ENCODE results near the gene RRBP1.

The RRBP1 gene

GRCh38 chr20:17594443-17594842, 87.6 kb downstream of the RRBP1 start:
- peaks cover 20% of the 10 kb centered on the region for H3K79me1 ChIP-seq (ENCODE audit: low read length)
- H4K8ac ChIP-seq (ENCODE audit: low read depth, low read length) = no peak overlapping the region
- H3K36me3 ChIP-seq (ENCODE audit: control insufficient read depth, insufficient read depth, low read length) = no peaks in the 10 kb centered on the region
- no peak overlapping the region for H2BK120ac ChIP-seq (ENCODE audit: low read depth, low read length)
- no peaks in the 10 kb centered on the region for H3K27me3 ChIP-seq (ENCODE audit: insufficient read depth, low read length, poor library complexity)
- H2BK15ac ChIP-seq (replicated peaks; ENCODE audit: low read depth) = no peak overlapping the region
- peak overlapping the region; percentile 11 for H3K56ac ChIP-seq (ENCODE audit: low read length)
- H3K4ac ChIP-seq (ENCODE audit: low read depth, low read length) = no peak overlapping the region
- peak overlapping the region; percentile 84 for H3K23ac ChIP-seq (ENCODE audit: low read length)
- peak; percentile 75 for DNase-seq
- no peak overlapping the region for H4K5ac ChIP-seq (ENCODE audit: low read length)
- H3K9ac ChIP-seq (ENCODE audit: low read length) = no peak overlapping the region
- H3K4me3 ChIP-seq (ENCODE audit: low read length) = no peak overlapping the region
- no peak overlapping the region for H3K27ac ChIP-seq (ENCODE audit: low read depth, low read length)
- peaks cover 3% of the 10 kb centered on the region for H3K4me1 ChIP-seq (ENCODE audit: control insufficient read depth, low read depth, low read length)
- no peak overlapping the region for H3K4me2 ChIP-seq (ENCODE audit: low read length)
- no peak overlapping the region for H3K18ac ChIP-seq (ENCODE audit: low read length)
- no peak overlapping the region for H2AK5ac ChIP-seq (ENCODE audit: low read length)
- peaks cover 30% of the 10 kb centered on the region for H3K79me2 ChIP-seq (ENCODE audit: control insufficient read depth, insufficient read depth, low read length)
- no peak overlapping the region for H2BK5ac ChIP-seq (ENCODE audit: low read length)

DNA sequence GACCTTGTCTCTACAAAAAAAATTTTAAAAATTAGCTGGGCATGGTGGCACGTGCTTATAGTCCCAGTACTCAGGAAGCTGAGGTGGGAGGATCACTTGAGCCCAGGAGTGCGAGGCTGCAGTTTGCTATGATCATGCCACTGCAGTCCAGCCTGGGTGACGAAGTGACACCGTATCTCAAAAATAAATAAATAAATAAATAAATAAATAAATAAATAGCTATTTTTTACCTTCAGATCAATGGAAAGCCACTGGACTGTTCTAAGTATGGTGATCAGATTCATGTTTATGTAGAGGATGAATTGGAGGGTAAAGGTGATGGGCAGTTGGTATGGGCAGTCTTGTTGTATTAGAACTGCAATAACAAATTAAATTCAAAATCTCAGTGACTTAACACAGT, 88.1 kb downstream of the RRBP1 start:
- Histone ChIP-seq H3K23ac (ENCODE audit: low read length) (no peak overlapping the region), H3K27ac (ENCODE audit: low read depth, low read length) (no peak overlapping the region), H3K36me3 (ENCODE audit: control insufficient read depth, insufficient read depth, low read length) (no peaks in the 10 kb centered on the region), H2AK5ac (ENCODE audit: low read length) (no peak overlapping the region), H3K9ac (ENCODE audit: low read length) (no peak overlapping the region), H3K4me3 (ENCODE audit: low read length) (no peak overlapping the region), H3K4me1 (ENCODE audit: control insufficient read depth, low read depth, low read length) (peaks cover 3% of the 10 kb centered on the region), H2BK15ac (replicated peaks; ENCODE audit: low read depth) (no peak overlapping the region), H2BK5ac (ENCODE audit: low read length) (no peak overlapping the region), H2BK120ac (ENCODE audit: low read depth, low read length) (no peak overlapping the region), H4K5ac (ENCODE audit: low read length) (no peak overlapping the region), H3K4me2 (ENCODE audit: low read length) (no peak overlapping the region), H4K8ac (ENCODE audit: low read depth, low read length) (no peak overlapping the region), H3K4ac (ENCODE audit: low read depth, low read length) (no peak overlapping the region), H3K27me3 (ENCODE audit: insufficient read depth, low read length, poor library complexity) (no peaks in the 10 kb centered on the region), H3K79me1 (ENCODE audit: low read length) (peaks cover 15% of the 10 kb centered on the region), H3K18ac (ENCODE audit: low read length) (no peak overlapping the region), H3K79me2 (ENCODE audit: control insufficient read depth, insufficient read depth, low read length) (peaks cover 25% of the 10 kb centered on the region), H3K56ac (ENCODE audit: low read length) (no peak overlapping the region)
- no peak for DNase-seq
- no CpG with 5 or more reads among the region's 4 CpGs for WGBS (ENCODE audit: extremely low coverage, insufficient coverage, low lambda C conversion rate)

DNA sequence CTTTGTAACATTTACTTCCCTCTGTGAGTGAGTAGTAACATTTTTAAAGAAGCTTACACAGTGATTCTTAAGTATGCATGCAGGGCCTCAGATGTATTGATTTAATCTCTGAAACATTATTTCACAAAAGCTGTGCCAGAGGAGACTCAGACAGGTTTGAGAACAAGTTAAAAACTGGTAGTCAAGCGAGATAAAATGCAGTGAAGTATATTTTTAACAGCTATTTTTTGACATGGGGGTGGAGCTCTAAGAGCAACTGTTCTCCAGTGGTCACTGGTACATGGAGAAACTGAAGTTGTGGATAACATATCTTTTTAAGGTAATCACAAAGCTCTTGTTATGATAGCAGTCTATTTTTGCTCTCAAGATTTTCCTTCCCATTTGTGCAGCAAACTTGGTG, 91.8 kb downstream of the RRBP1 start:
- Histone ChIP-seq H2AK5ac (ENCODE audit: low read length) (no peak overlapping the region), H3K4me2 (ENCODE audit: low read length) (no peak overlapping the region), H3K18ac (ENCODE audit: low read length) (no peak overlapping the region), H4K8ac (ENCODE audit: low read depth, low read length) (no peak overlapping the region), H3K36me3 (ENCODE audit: control insufficient read depth, insufficient read depth, low read length) (no peaks in the 10 kb centered on the region), H3K79me1 (ENCODE audit: low read length) (peaks cover 20% of the 10 kb centered on the region), H3K79me2 (ENCODE audit: control insufficient read depth, insufficient read depth, low read length) (peaks cover 30% of the 10 kb centered on the region), H3K4me1 (ENCODE audit: control insufficient read depth, low read depth, low read length) (peaks cover 3% of the 10 kb centered on the region), H2BK5ac (ENCODE audit: low read length) (no peak overlapping the region), H2BK15ac (replicated peaks; ENCODE audit: low read depth) (no peak overlapping the region), H3K27ac (ENCODE audit: low read depth, low read length) (no peak overlapping the region), H2BK120ac (ENCODE audit: low read depth, low read length) (no peak overlapping the region), H4K5ac (ENCODE audit: low read length) (no peak overlapping the region), H3K27me3 (ENCODE audit: insufficient read depth, low read length, poor library complexity) (no peaks in the 10 kb centered on the region), H3K23ac (ENCODE audit: low read length) (no peak overlapping the region), H3K4ac (ENCODE audit: low read depth, low read length) (no peak overlapping the region), H3K4me3 (ENCODE audit: low read length) (no peak overlapping the region), H3K56ac (ENCODE audit: low read length) (no peak overlapping the region), H3K9ac (ENCODE audit: low read length) (no peak overlapping the region)
- WGBS (ENCODE audit: extremely low coverage, insufficient coverage, low lambda C conversion rate) = no CpG with 5 or more reads among the region's 1 CpG
- DNase-seq = no peak

GRCh38 chr20:17589161-17589834, 92.7 kb downstream of the RRBP1 start:
- Histone ChIP-seq H3K9ac (ENCODE audit: low read length) (no peak overlapping the region), H3K79me2 (ENCODE audit: control insufficient read depth, insufficient read depth, low read length) (peaks cover 22% of the 10 kb centered on the region), H2BK120ac (ENCODE audit: low read depth, low read length) (no peak overlapping the region), H3K36me3 (ENCODE audit: control insufficient read depth, insufficient read depth, low read length) (no peaks in the 10 kb centered on the region), H3K4me2 (ENCODE audit: low read length) (no peak overlapping the region), H3K18ac (ENCODE audit: low read length) (no peak overlapping the region), H2BK5ac (ENCODE audit: low read length) (no peak overlapping the region), H3K4me3 (ENCODE audit: low read length) (no peak overlapping the region), H3K27ac (ENCODE audit: low read depth, low read length) (no peak overlapping the region), H3K23ac (ENCODE audit: low read length) (no peak overlapping the region), H3K79me1 (ENCODE audit: low read length) (peaks cover 13% of the 10 kb centered on the region), H3K4ac (ENCODE audit: low read depth, low read length) (no peak overlapping the region), H3K56ac (ENCODE audit: low read length) (no peak overlapping the region), H3K27me3 (ENCODE audit: insufficient read depth, low read length, poor library complexity) (no peaks in the 10 kb centered on the region), H2AK5ac (ENCODE audit: low read length) (no peak overlapping the region), H3K4me1 (ENCODE audit: control insufficient read depth, low read depth, low read length) (no peaks in the 10 kb centered on the region), H4K8ac (ENCODE audit: low read depth, low read length) (no peak overlapping the region), H4K5ac (ENCODE audit: low read length) (no peak overlapping the region), H2BK15ac (replicated peaks; ENCODE audit: low read depth) (no peak overlapping the region)
- no CpG with 5 or more reads among the region's 8 CpGs for WGBS (ENCODE audit: extremely low coverage, insufficient coverage, low lambda C conversion rate)
- no peak for DNase-seq

DNA sequence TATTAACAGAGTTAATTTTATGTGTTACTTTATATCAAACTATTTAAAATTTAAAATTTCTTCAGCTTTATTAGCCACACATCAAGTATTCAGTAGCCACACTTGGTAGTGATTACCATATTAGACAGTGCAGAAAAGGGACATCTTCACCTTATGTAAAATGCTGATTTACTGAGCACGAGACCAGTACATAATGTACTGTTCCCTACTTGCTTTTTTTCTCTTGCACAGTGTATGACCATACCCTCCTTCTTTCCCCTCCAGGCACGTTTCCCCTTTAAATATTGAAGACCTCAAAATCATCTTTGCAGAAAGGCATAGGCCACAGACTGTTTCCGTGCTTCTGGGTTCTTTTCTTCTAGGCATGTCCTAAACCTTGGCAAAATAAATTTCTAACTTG, 94.2 kb downstream of the RRBP1 start:
- Histone ChIP-seq H3K79me1 (ENCODE audit: low read length) (peaks cover 10% of the 10 kb centered on the region), H4K5ac (ENCODE audit: low read length) (no peak overlapping the region), H2BK5ac (ENCODE audit: low read length) (no peak overlapping the region), H3K79me2 (ENCODE audit: control insufficient read depth, insufficient read depth, low read length) (peaks cover 21% of the 10 kb centered on the region), H2AK5ac (ENCODE audit: low read length) (no peak overlapping the region), H3K27ac (ENCODE audit: low read depth, low read length) (no peak overlapping the region), H3K18ac (ENCODE audit: low read length) (no peak overlapping the region), H3K4me3 (ENCODE audit: low read length) (no peak overlapping the region), H3K56ac (ENCODE audit: low read length) (no peak overlapping the region), H4K8ac (ENCODE audit: low read depth, low read length) (no peak overlapping the region), H3K9ac (ENCODE audit: low read length) (no peak overlapping the region), H2BK15ac (replicated peaks; ENCODE audit: low read depth) (no peak overlapping the region), H3K27me3 (ENCODE audit: insufficient read depth, low read length, poor library complexity) (no peaks in the 10 kb centered on the region), H3K36me3 (ENCODE audit: control insufficient read depth, insufficient read depth, low read length) (no peaks in the 10 kb centered on the region), H3K4me1 (ENCODE audit: control insufficient read depth, low read depth, low read length) (no peaks in the 10 kb centered on the region), H3K23ac (ENCODE audit: low read length) (no peak overlapping the region), H2BK120ac (ENCODE audit: low read depth, low read length) (no peak overlapping the region), H3K4me2 (ENCODE audit: low read length) (no peak overlapping the region), H3K4ac (ENCODE audit: low read depth, low read length) (no peak overlapping the region)
- WGBS (ENCODE audit: extremely low coverage, insufficient coverage, low lambda C conversion rate) = no CpG with 5 or more reads among the region's 3 CpGs
- no peak for DNase-seq

DNA sequence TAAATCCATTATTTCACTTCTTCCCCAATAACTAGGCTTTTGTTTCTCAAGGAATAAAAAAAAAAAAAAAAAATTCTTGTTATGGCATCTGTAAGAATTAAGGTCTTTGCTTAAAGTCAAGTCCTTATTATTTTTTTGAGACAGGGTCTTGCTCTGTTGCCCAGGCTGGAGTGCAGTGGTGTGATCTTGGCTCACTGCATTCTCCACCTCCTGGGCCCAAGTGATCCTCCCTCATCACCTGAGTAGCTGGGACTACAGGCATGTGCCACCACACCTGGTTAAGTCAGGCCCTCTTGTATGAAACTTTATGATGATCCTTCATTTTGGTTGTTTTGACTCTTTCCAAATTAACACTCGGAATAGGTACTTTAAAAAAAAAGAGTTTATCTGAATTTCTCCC, 94.9 kb downstream of the RRBP1 start:
- Histone ChIP-seq H3K56ac (ENCODE audit: low read length) (no peak overlapping the region), H2BK5ac (ENCODE audit: low read length) (no peak overlapping the region), H4K8ac (ENCODE audit: low read depth, low read length) (no peak overlapping the region), H3K23ac (ENCODE audit: low read length) (no peak overlapping the region), H2AK5ac (ENCODE audit: low read length) (no peak overlapping the region), H3K4me2 (ENCODE audit: low read length) (no peak overlapping the region), H3K36me3 (ENCODE audit: control insufficient read depth, insufficient read depth, low read length) (no peaks in the 10 kb centered on the region), H3K27me3 (ENCODE audit: insufficient read depth, low read length, poor library complexity) (no peaks in the 10 kb centered on the region), H4K5ac (ENCODE audit: low read length) (no peak overlapping the region), H3K4ac (ENCODE audit: low read depth, low read length) (no peak overlapping the region), H3K27ac (ENCODE audit: low read depth, low read length) (no peak overlapping the region), H3K79me1 (ENCODE audit: low read length) (peaks cover 7% of the 10 kb centered on the region), H3K4me1 (ENCODE audit: control insufficient read depth, low read depth, low read length) (no peaks in the 10 kb centered on the region), H2BK15ac (replicated peaks; ENCODE audit: low read depth) (no peak overlapping the region), H3K18ac (ENCODE audit: low read length) (no peak overlapping the region), H2BK120ac (ENCODE audit: low read depth, low read length) (no peak overlapping the region), H3K9ac (ENCODE audit: low read length) (no peak overlapping the region), H3K4me3 (ENCODE audit: low read length) (no peak overlapping the region), H3K79me2 (ENCODE audit: control insufficient read depth, insufficient read depth, low read length) (peaks cover 22% of the 10 kb centered on the region)
- no CpG with 5 or more reads among the region's 1 CpG for WGBS (ENCODE audit: extremely low coverage, insufficient coverage, low lambda C conversion rate)
- no peak for DNase-seq
